ENCODE data around the gene MKS1.

MKS1 gene

GRCh38 chr17:58205936-58206335 lies 13.1 kb downstream of the MKS1 start:
- no peak for TF ChIP-seq CTCF (IDR thresholded peaks at IDR 0.05; ENCODE audit: extremely low read depth, missing control alignments)
- no peak for DNase-seq (ENCODE audit: low spot score)

- no peak for TF ChIP-seq CTCF (IDR thresholded peaks at IDR 0.05; ENCODE audit: extremely low read depth, missing control alignments)
- no peak for DNase-seq (ENCODE audit: low spot score)
Observed at GRCh38 chr17:58204796-58205195, 14.3 kb downstream of the MKS1 start.

GRCh38 chr17:58202859-58203258 lies 16.2 kb downstream of the MKS1 start:
- TF ChIP-seq CTCF (IDR thresholded peaks at IDR 0.05; ENCODE audit: extremely low read depth, missing control alignments), result no peak
- DNase-seq (ENCODE audit: low spot score), result no peak

GRCh38 chr17:58200024-58200633 lies 18.9 kb downstream of the MKS1 start:
- peak; percentile 63 for DNase-seq (ENCODE audit: low spot score)
- TF ChIP-seq CTCF (IDR thresholded peaks at IDR 0.05; ENCODE audit: extremely low read depth, missing control alignments), result peak; percentile 70

- no peak for TF ChIP-seq CTCF (IDR thresholded peaks at IDR 0.05; ENCODE audit: extremely low read depth, missing control alignments)
- DNase-seq (ENCODE audit: low spot score), result no peak
Observed at GRCh38 chr17:58196610-58197009, 22.4 kb downstream of the MKS1 start.

- no peak for DNase-seq (ENCODE audit: low spot score)
- no peak for TF ChIP-seq CTCF (IDR thresholded peaks at IDR 0.05; ENCODE audit: extremely low read depth, missing control alignments)
Observed at GRCh38 chr17:58195518-58196123, 23.4 kb downstream of the MKS1 start.

GRCh38 chr17:58193641-58194255 lies 25.3 kb downstream of the MKS1 start:
- no peak for DNase-seq (ENCODE audit: low spot score)
- TF ChIP-seq CTCF (IDR thresholded peaks at IDR 0.05; ENCODE audit: extremely low read depth, missing control alignments), result no peak
